NCI-H146 treated with DMSO at 0.1 percent for 48 hours (cell line): ENCODE results near the gene RPA1.
"Not testable (repeated sequence)": the region's sequence is repeated elsewhere in the genome, so short reads cannot be mapped to it uniquely, and the experiment has no call there.

Source experiments
- DNase-seq: peaks from one replicate; lab custom pipeline; 2025; ENCODE audit not compliant: unreplicated experiment; lab: John Stamatoyannopoulos, UW

Gene RPA1

GRCh38 chr17:1813088-1813487 lies 16.7 kb upstream of the RPA1 start:
- no peak for DNase-seq

GRCh38 chr17:1820528-1821252 lies 9.1 kb upstream of the RPA1 start:
- DNase-seq: no peak

- DNase-seq: no peak
Measured at GRCh38 chr17:1829216-1829591, 601 bp upstream of the RPA1 start.

GRCh38 chr17:1830288-1830687 lies 483 bp downstream of the RPA1 start:
- no peak for DNase-seq

GRCh38 chr17:1834380-1835149 lies 4.8 kb downstream of the RPA1 start:
- DNase-seq: no peak

GRCh38 chr17:1839516-1839915 lies 9.7 kb downstream of the RPA1 start:
- DNase-seq: no peak

GRCh38 chr17:1843947-1844346 lies 14.1 kb downstream of the RPA1 start:
- no peak for DNase-seq

- no peak for DNase-seq
Measured at GRCh38 chr17:1847191-1847590, 17.4 kb downstream of the RPA1 start.

GRCh38 chr17:1852327-1852726 lies 22.5 kb downstream of the RPA1 start:
- no peak for DNase-seq

GRCh38 chr17:1853698-1854097 lies 23.9 kb downstream of the RPA1 start:
- no peak for DNase-seq

GRCh38 chr17:1856462-1856861 lies 26.7 kb downstream of the RPA1 start:
- not testable (repeated sequence) for DNase-seq

- DNase-seq: no peak
Measured at GRCh38 chr17:1860978-1861377, 31.2 kb downstream of the RPA1 start.

- no peak for DNase-seq
Measured at GRCh38 chr17:1861391-1862010, 31.7 kb downstream of the RPA1 start.

- DNase-seq: peak; percentile 8
Measured at GRCh38 chr17:1865252-1866037, 35.6 kb downstream of the RPA1 start.

GRCh38 chr17:1867307-1867706 lies 37.5 kb downstream of the RPA1 start:
- no peak for DNase-seq

GRCh38 chr17:1868090-1868489 lies 38.3 kb downstream of the RPA1 start:
- no peak for DNase-seq

GRCh38 chr17:1870592-1870991 lies 40.8 kb downstream of the RPA1 start:
- DNase-seq: no peak

- DNase-seq: no peak
Measured at GRCh38 chr17:1871756-1872155, 42.0 kb downstream of the RPA1 start.

- DNase-seq: no peak
Measured at GRCh38 chr17:1872254-1872653, 42.4 kb downstream of the RPA1 start.

GRCh38 chr17:1872976-1873375 lies 43.2 kb downstream of the RPA1 start:
- no peak for DNase-seq

GRCh38 chr17:1873418-1873817 lies 43.6 kb downstream of the RPA1 start:
- no peak for DNase-seq
